GM21529 (cell line): ENCODE measurements around the gene WWC1.
"Not testable (repeated sequence)": the region's sequence is repeated elsewhere in the genome, so short reads cannot be mapped to it uniquely, and the experiment has no call there.

ENCODE experiments used
- ATAC-seq: cut with Tn5 transposase; IDR thresholded peaks from one replicate; pipeline ENCODE4 v1.9.1; 2021; ENCODE audit not compliant: unreplicated experiment

Gene WWC1

GRCh38 chr5:168434746-168435321, 143.4 kb downstream of the WWC1 start:
- no peak for ATAC-seq

GRCh38 chr5:168435340-168435739, 143.9 kb downstream of the WWC1 start:
- ATAC-seq: not testable (repeated sequence)

DNA sequence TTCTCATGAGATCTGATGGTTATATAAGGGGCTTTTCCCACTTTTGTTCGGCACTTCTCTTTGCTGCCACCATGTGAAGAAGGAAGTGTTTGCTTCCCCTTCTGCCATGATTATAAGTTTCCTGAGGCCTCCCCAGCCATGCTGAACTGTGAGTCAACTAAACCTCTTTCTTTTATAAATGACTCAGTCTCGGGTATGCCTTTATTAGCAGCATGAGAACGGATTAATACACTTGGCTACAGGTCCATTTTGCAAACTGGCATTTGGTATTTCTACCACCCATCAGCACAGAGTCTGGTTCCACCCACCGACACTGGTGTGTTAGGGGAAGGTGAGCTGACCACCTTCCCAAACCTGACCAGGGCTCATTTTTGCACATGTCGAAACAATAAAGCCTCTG, 146.9 kb downstream of the WWC1 start:
- no peak for ATAC-seq

DNA sequence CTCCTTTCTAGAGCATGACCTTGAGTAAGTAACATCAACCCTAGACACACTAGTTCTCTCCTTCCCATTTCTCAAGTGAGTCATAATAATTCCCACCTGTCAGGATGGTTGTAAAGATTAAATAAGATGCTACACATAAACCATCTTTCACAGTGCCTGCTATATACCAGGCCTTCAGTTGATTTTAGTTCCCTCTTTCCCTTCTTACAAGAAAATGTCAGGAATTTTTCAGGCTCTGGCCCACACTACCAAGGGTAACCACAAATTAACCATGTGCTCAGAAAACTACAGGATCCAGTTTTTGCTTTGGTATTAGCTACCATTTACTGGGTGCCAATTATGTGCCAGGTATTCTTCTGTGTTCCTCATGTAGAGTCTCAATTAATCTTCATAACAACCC, 152.1 kb downstream of the WWC1 start:
- ATAC-seq: no peak

- ATAC-seq: no peak
Observed at GRCh38 chr5:168443950-168444700, 152.7 kb downstream of the WWC1 start.

DNA sequence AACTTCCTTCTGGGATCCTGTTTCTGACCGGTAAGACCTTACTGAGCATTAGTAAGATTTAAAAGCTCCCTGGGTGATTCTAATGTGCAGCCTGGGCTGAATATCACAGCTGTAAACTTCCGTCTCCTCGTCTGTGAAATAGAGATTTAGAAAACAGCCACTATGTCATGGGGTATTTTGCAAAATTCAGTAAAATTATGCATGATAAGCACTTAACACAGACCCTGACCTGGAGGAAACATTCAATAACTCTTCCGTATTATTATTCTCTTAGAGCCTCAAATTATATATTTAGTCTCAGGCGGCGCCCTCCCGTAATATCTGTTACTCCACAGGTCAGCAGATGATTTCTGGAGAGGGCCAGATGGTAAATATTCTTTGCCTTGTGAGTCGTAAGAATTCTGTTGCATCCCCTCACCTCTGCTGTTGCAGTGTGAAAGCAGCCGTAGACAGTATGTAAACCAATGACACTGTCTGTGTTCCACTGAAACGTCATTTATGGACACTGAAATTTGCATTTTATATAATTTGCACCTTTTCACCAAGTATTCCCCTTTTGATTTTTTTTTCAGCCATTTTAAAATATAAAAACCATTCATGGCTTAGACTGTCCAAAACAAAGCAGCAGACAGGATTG, 155.7 kb downstream of the WWC1 start:
- ATAC-seq: no peak

GRCh38 chr5:168447808-168448207, 156.4 kb downstream of the WWC1 start:
- ATAC-seq: no peak

DNA sequence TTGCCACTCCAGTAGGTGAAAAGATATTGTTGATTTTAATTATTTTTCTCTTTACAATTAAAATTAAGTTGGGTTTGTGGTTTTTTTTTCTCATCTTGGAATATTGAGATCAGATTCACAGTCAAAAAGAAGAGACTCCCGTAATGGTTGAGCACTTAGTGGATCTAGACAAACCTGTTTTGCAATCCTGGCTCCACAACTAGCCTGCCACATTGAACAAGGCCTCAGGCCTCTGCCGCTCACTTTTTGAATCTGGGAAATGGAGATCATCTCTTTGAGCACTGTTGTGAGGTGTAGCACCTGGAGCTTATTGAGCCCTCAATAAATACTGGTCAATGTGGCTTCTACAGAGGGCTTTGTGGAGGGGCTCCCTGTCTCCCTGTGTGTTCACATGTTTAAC, 157.7 kb downstream of the WWC1 start:
- no peak for ATAC-seq

DNA sequence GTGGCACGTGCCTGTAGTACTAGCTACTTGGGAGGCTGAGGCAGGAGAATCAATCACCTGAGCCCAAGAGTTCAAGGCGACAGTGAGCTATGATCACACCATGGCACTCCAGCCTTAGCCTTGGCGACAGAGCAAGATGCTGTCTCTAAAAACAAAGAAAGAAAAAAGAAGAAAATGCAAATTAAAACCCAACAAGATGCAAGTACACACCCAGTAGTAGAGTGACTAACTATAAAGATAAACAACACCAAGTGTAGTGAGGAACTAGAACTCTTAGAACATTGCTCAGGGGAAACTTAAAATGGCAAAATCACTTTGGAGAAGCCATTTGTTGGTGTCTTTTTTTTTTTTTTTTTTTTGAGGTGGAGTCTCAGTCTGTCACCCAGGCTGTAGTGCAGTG, 160.1 kb downstream of the WWC1 start:
- no peak for ATAC-seq

DNA sequence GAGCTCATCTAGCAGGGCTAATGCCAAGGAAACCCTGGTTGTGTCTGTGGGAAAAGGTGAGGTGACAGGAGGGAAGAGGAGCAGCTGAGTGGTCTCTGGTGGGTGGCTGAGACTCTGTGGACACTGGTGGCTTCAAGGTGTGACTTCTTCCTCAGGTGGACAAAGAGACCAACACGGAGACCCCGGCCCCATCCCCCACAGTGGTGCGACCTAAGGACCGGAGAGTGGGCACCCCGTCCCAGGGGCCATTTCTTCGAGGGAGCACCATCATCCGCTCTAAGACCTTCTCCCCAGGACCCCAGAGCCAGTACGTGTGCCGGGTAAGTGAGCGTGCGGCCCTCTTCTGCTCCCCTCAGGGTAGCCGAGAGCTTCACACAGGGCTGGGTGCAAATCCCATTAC, 163.8 kb downstream of the WWC1 start:
- ATAC-seq: no peak

DNA sequence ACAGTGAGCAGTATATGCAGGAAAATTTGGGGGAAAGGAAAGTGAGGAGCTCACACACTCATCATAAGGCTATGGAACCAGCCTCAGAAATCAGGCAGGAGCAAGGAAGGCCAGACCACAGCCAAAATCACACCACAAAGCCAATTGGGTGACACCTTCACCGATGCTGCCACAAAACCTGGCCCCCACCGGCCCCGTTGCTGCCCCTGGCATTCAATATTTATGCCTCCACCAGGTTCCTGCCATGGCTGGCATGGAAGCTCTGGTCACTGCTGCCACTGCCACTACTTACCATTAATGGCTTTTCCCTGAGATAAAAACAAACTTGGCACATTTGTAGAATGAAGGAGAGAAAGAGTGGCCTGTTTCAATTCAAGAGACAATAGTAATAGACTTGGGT, 166.1 kb downstream of the WWC1 start:
- ATAC-seq: no peak

DNA sequence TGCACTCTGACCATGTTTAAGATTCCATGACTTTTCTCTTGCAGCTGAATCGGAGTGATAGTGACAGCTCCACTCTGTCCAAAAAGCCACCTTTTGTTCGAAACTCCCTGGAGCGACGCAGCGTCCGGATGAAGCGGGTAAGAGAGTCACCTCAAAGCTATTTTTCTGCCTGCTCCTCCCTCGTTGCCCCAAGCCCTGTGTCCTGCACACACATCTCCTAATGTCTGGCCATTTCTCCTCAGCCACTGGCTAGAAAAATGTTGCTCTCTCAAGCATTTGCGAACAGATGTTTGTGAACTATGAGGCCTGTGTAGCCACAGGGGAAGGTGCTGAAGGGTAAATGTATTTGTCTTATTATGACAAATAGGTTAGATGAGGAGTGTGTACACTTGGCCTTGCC, 169.2 kb downstream of the WWC1 start:
- ATAC-seq: no peak

DNA sequence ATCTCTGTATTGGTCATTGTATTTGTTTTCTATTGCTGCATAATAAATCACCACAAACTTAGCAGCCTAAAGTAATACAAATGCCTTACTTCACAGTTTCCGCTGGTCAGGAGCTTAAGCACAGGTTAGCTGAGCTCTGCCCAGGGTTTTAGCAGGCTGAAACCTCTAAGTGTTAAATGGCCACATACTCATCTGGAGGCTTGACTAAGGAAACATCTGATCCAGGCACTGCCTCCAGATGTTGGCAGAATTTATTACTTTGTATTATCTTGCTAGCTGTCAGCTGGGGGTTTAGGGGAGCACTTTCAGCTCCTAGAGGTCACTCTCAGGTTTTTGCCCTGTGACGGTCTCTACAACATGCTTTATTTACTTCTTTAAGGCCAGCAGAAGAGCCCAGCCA, 171.6 kb downstream of the WWC1 start:
- no peak for ATAC-seq

GRCh38 chr5:168464214-168464613, 172.8 kb downstream of the WWC1 start:
- peak; percentile 57 for ATAC-seq

GRCh38 chr5:168464641-168465040, 173.2 kb downstream of the WWC1 start:
- no peak for ATAC-seq

DNA sequence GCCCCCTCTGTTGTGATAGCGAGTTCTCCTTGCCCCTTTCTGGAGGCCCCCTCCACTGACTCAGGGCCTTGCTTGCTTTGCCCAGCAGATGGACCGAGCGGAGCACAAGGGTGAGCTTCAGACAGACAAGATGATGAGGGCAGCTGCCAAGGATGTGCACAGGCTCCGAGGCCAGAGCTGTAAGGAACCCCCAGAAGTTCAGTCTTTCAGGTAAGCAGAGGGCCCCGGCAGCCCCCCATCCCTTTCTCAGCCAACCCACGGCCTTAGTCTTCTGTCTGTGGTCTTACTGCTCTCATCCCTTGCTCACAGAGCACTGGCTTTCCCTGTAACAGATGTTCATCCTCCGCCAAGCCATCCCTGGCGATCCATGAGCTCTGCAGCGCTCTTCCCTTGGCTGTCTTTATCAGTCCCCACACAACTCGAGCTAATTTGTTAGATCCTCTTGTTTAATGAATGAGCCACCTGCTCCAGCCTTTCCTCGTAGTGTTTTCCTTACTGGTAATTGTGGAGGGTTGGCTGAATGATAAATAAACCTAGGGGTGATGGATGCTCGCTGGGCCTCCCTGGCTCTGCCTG, 176.4 kb downstream of the WWC1 start:
- ATAC-seq: no peak

DNA sequence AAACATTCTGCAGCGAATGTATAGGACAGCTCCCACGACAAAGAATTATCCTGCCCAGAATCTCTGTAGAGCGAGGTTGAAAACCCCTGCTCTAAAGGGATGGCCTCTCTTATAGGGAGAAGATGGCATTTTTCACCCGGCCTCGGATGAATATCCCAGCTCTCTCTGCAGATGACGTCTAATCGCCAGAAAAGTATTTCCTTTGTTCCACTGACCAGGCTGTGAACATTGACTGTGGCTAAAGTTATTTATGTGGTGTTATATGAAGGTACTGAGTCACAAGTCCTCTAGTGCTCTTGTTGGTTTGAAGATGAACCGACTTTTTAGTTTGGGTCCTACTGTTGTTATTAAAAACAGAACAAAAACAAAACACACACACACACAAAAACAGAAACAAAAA, 177.4 kb downstream of the WWC1 start:
- ATAC-seq: no peak

GRCh38 chr5:168469816-168470215, 178.4 kb downstream of the WWC1 start:
- no peak for ATAC-seq

DNA sequence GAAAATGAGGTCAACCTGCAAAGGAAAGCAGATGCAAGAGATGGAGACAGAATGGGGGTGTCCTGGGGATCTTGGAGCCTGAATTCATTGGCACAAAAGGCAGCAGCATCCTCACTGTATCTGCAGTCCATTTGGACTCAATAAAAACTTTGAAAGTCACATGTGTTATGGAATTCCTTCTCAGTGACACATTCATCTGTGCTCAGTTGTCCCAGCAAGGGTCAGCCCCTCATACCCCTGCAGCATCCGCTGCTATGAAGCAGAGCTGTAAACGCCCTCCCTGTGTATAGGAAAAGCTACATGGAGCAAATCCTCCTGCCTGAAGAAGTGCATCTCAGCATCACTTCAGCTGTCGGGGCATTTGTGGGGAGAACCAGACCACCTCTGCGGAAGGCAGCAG, 180.3 kb downstream of the WWC1 start:
- ATAC-seq: no peak

DNA sequence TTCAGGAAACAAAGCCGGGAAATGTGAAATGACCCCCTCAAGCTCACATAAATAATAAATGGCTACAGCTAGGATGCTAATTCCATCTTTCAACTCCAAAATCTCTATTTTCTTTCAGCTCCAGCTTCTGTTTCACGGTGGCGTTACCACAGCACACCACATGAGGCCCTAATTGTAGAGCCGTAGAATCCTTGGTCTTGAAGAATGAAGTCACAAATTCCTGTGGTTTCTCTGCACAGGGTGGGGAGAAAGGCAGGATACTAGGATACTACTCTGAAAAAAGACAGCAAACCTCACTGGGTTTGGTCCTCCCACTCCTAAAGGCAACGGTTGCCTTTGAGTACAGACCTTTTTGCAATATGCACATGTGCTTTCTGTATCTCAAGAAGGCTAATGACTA, 180.9 kb downstream of the WWC1 start:
- ATAC-seq: no peak

DNA sequence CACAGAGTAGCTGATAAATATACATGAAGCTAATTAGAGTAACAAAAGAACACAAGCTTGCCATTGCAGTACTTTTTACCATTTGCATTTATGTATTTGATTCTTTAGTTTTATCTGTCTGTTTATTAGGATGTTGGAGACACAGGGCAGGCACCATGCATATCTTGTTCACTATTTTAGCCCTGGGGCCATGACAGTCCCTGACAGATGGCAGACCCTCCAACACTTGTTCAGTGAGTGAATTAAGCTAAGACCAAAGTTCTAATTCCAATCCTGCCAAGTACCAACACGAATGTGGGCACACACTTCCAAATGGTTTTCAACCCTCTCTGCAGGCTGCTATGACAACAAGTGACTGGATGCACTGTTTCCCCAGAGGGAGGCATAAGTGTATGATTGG, 182.9 kb downstream of the WWC1 start:
- ATAC-seq: no peak

GRCh38 chr5:168477060-168477459, 185.6 kb downstream of the WWC1 start:
- no peak for ATAC-seq
